Naive thymus-derived CD8-positive, alpha-beta T cell (primary cell): ENCODE data around the gene MAPK13. TPM values are rescaled to one million over a fixed set of nuclear protein-coding genes. Genes with fewer than 3 reads are reported as not detected.

ENCODE experiments used
- ATAC-seq, 2 donors: fragments of 150-1000 bp; cut with Tn5 transposase in 1 of 2; sonication (Bioruptor Pico), chemical (Tn5 transposase) in 1 of 2; 1 replicate in 1 of 2; 2 replicates in 1 of 2; pipeline ENCODE4 v1.10.0; 2021; ENCODE audit warnings: mild to moderate bottlenecking in 2 of 2, moderate library complexity in 2 of 2
- POLR2A ChIA-PET: fragments of 350-600 bp; sonication (Branson Sonifier 250); formaldehyde crosslinking; loops from one replicate; lab custom pipeline; 2021; ENCODE audit warnings: antibody characterized with exemption; lab: Charles Lee
- DNase-seq, 10 donors: peaks; one replicate each; pipeline versions ENCODE4 v3.0.0 to v3.0.0-alpha.2; 2020 to 2022
- H3K27ac Mint-ChIP-seq, 10 donors: one replicate each; pipeline ENCODE4 v1.8.0; 2020 to 2022; ENCODE audit warnings: mild to moderate bottlenecking in 10 of 10, mixed read lengths in 10 of 10, moderate library complexity in 4 of 10, inconsistent platforms in 1 of 10
- H3K27me3 Mint-ChIP-seq, 5 donors: one replicate each; pipeline ENCODE4 v1.8.0; 2021 to 2022; ENCODE audit warnings: mixed read lengths in 5 of 5
- H3K36me3 Mint-ChIP-seq, 3 donors: one replicate each; pipeline ENCODE4 v1.8.0; 2020 to 2022; ENCODE audit warnings: mixed read lengths in 3 of 3, mild to moderate bottlenecking in 2 of 3, inconsistent platforms in 1 of 3
- H3K4me1 Mint-ChIP-seq, 4 donors: one replicate each; pipeline ENCODE4 v1.8.0; 2021 to 2022; ENCODE audit warnings: mixed read lengths in 4 of 4
- H3K4me3 Mint-ChIP-seq, 10 donors: one replicate each; pipeline ENCODE4 v1.8.0; 2020 to 2022; ENCODE audit warnings: mild to moderate bottlenecking in 10 of 10, mixed read lengths in 10 of 10, moderate library complexity in 6 of 10, inconsistent platforms in 1 of 10
- H3K9me3 Mint-ChIP-seq, 9 donors: one replicate each; pipeline ENCODE4 v1.8.0; 2020 to 2022; ENCODE audit warnings: mixed read lengths in 9 of 9, mild to moderate bottlenecking in 3 of 9, inconsistent platforms in 1 of 9, moderate library complexity in 1 of 9
- polyA plus RNA-seq, 3 donors: library from polyadenylated mRNA; unstranded; fragments of 300-500 nt; fragmentation: Illumina TruSeq; gene quantifications; one replicate each; pipeline ENCODE4 v1.2.3, GENCODE V29; 2021
- total RNA-seq, 8 experiments: library from RNA in 2 of 8; stranded (reverse) in 2 of 8; gene quantifications; one replicate each; pipeline ENCODE4 v1.2.3 and lab custom pipeline; 2021 to 2026

MAPK13 gene
- total and polyA plus RNA-seq, 5 experiments from 2014 or later: 35.2 to 41.8 (median 37.1) TPM

GRCh38 chr6:36115412-36115811 lies 14.9 kb upstream of the MAPK13 start:
- POLR2A ChIA-PET: interaction anchor here (0.7 kb wide), 1 partner anchor 10 kb away, joined by 5 read pairs; no protein-coding TSS in a partner anchor
- Mint-ChIP-seq H3K4me1 (peaks cover 32 to 99% (median 80%) of the 10 kb centered on the region in 4 donors), H3K36me3 (peaks cover 0 to 14% (median 10%) of the 10 kb centered on the region in 3 donors), H3K4me3 (peak overlapping the region; percentile 49 to 89 (median 76)), H3K9me3 (no peaks in the 10 kb centered on the region), H3K27me3 (no peaks in the 10 kb centered on the region), H3K27ac (peak overlapping the region in 9 of 10 donors; percentile 44 to 98 (median 96))
- ATAC-seq (no peak), DNase-seq (no peak)

GRCh38 chr6:36116066-36116864 lies 14.0 kb upstream of the MAPK13 start:
- no peak for ATAC-seq
- peak overlapping the region in 9 of 10 donors; percentile 6 to 92 (median 60) for H3K4me3 Mint-ChIP-seq
- no peaks in the 10 kb centered on the region for H3K9me3 Mint-ChIP-seq
- POLR2A ChIA-PET: interaction anchor here (0.7 kb wide), 1 partner anchor 11 kb away, joined by 5 read pairs; no protein-coding TSS in a partner anchor
- no peak for DNase-seq
- peak overlapping the region; percentile 48 to 99 (median 96) for H3K27ac Mint-ChIP-seq
- peaks cover 40 to 99% (median 87%) of the 10 kb centered on the region in 4 donors for H3K4me1 Mint-ChIP-seq
- H3K27me3 Mint-ChIP-seq: no peaks in the 10 kb centered on the region
- H3K36me3 Mint-ChIP-seq: peaks cover 0 to 10% (median 7%) of the 10 kb centered on the region in 3 donors

GRCh38 chr6:36116943-36117342 lies 13.4 kb upstream of the MAPK13 start:
- H3K9me3 Mint-ChIP-seq: no peaks in the 10 kb centered on the region
- DNase-seq: no peak
- H3K4me1 Mint-ChIP-seq: peaks cover 45 to 100% (median 91%) of the 10 kb centered on the region in 4 donors

GRCh38 chr6:36117658-36118549 lies 12.4 kb upstream of the MAPK13 start:
- Mint-ChIP-seq H3K36me3 (peaks cover 0 to 1% (median 0%) of the 10 kb centered on the region in 3 donors), H3K27me3 (no peaks in the 10 kb centered on the region), H3K9me3 (no peaks in the 10 kb centered on the region), H3K27ac (peak overlapping the region; percentile 97 to 99 (median 98)), H3K4me1 (peaks cover 50 to 100% (median 97%) of the 10 kb centered on the region in 4 donors), H3K4me3 (peak overlapping the region; percentile 19 to 94 (median 84))
- ATAC-seq (no peak), DNase-seq (no peak)
- POLR2A ChIA-PET: interaction anchor here (0.6 to 6.7 kb wide), 8 partner anchors 8 to 754 kb away, joined by 3 to 83 read pairs (median 5); partner anchors contain the start of genes MAPK13 and MAPK14

More at GRCh38 chr6:36116943-36117342, 13.4 kb upstream of the MAPK13 start:
- Mint-ChIP-seq H3K36me3 (peaks cover 0 to 7% (median under 1%) of the 10 kb centered on the region in 3 donors), H3K4me3 (peak overlapping the region in 9 of 10 donors; percentile 16 to 94 (median 61)), H3K27me3 (no peaks in the 10 kb centered on the region), H3K27ac (peak overlapping the region in 9 of 10 donors; percentile 83 to 99 (median 98))
- POLR2A ChIA-PET: interaction anchor here (0.9 kb wide), 1 partner anchor 9 kb away, joined by 5 read pairs; no protein-coding TSS in a partner anchor
- no peak for ATAC-seq

- POLR2A ChIA-PET: interaction anchor here (0.6 to 6.7 kb wide), 7 partner anchors 8 to 90 kb away, joined by 3 to 83 read pairs (median 5); partner anchors contain the start of genes MAPK13 and MAPK14
- Mint-ChIP-seq H3K27me3 (no peaks in the 10 kb centered on the region), H3K9me3 (no peaks in the 10 kb centered on the region), H3K27ac (peak overlapping the region; percentile 97 to 99 (median 98)), H3K4me1 (peaks cover 51 to 100% (median 98%) of the 10 kb centered on the region in 4 donors), H3K36me3 (no peaks in the 10 kb centered on the region), H3K4me3 (peak overlapping the region; percentile 19 to 94 (median 84))
- peak in 9 of 10 donors; percentile 45 to 86 (median 68) for DNase-seq
- ATAC-seq: peak; percentile 72 to 79
Measured at GRCh38 chr6:36118550-36119107, 11.7 kb upstream of the MAPK13 start.

GRCh38 chr6:36119209-36119608 lies 11.1 kb upstream of the MAPK13 start:
- no peaks in the 10 kb centered on the region for H3K9me3 Mint-ChIP-seq
- no peak for ATAC-seq
- POLR2A ChIA-PET: interaction anchor here (0.8 to 6.7 kb wide), 6 partner anchors 9 to 91 kb away, joined by 3 to 83 read pairs (median 10); partner anchors contain the start of genes MAPK13 and MAPK14
- peaks cover 49 to 99% (median 97%) of the 10 kb centered on the region in 4 donors for H3K4me1 Mint-ChIP-seq
- no peaks in the 10 kb centered on the region for H3K27me3 Mint-ChIP-seq
- no peaks in the 10 kb centered on the region for H3K36me3 Mint-ChIP-seq
- DNase-seq: no peak
- peak overlapping the region in 9 of 10 donors; percentile 49 to 94 (median 86) for H3K4me3 Mint-ChIP-seq
- H3K27ac Mint-ChIP-seq: peak overlapping the region; percentile 97 to 99 (median 98)

- POLR2A ChIA-PET: interaction anchor here (0.6 to 6.7 kb wide), 10 partner anchors 10 to 412 kb away, joined by 3 to 83 read pairs (median 9); partner anchors contain the start of genes MAPK13 and MAPK14
- no peaks in the 10 kb centered on the region for H3K27me3 Mint-ChIP-seq
- peak overlapping the region; percentile 97 to 99 (median 98) for H3K27ac Mint-ChIP-seq
- ATAC-seq: no peak
- peak overlapping the region; percentile 77 to 95 (median 89) for H3K4me3 Mint-ChIP-seq
- no peaks in the 10 kb centered on the region for H3K36me3 Mint-ChIP-seq
- DNase-seq: no peak
- peaks cover 48 to 98% (median 97%) of the 10 kb centered on the region in 4 donors for H3K4me1 Mint-ChIP-seq
- no peaks in the 10 kb centered on the region for H3K9me3 Mint-ChIP-seq
Measured at GRCh38 chr6:36120018-36120417, 10.3 kb upstream of the MAPK13 start.

- Mint-ChIP-seq H3K9me3 (no peaks in the 10 kb centered on the region), H3K36me3 (no peaks in the 10 kb centered on the region), H3K4me1 (peaks cover 49 to 98% (median 96%) of the 10 kb centered on the region in 4 donors), H3K27ac (peak overlapping the region; percentile 97 to 99 (median 98)), H3K4me3 (peak overlapping the region; percentile 77 to 95 (median 89)), H3K27me3 (no peaks in the 10 kb centered on the region)
- POLR2A ChIA-PET: interaction anchor here (0.6 to 6.7 kb wide), 12 partner anchors 10 to 412 kb away, joined by 3 to 83 read pairs (median 7); partner anchors contain the start of genes MAPK13 and MAPK14
- DNase-seq: peak; percentile 44 to 88 (median 74)
- peak; percentile 75 to 77 for ATAC-seq
Measured at GRCh38 chr6:36120539-36120938, 9.8 kb upstream of the MAPK13 start.

GRCh38 chr6:36120979-36121786 lies 9.1 kb upstream of the MAPK13 start:
- ATAC-seq (peak; percentile 9 to 33), DNase-seq (peak in 8 of 10 donors; percentile 15 to 75 (median 38))
- Mint-ChIP-seq H3K27me3 (no peaks in the 10 kb centered on the region), H3K4me3 (peak overlapping the region; percentile 77 to 95 (median 89)), H3K36me3 (no peaks in the 10 kb centered on the region), H3K4me1 (peaks cover 49 to 99% (median 97%) of the 10 kb centered on the region in 4 donors), H3K9me3 (no peaks in the 10 kb centered on the region), H3K27ac (peak overlapping the region; percentile 97 to 99 (median 98))
- POLR2A ChIA-PET: interaction anchor here (0.5 to 6.7 kb wide), 14 partner anchors 10 to 351 kb away, joined by 3 to 83 read pairs (median 7); partner anchors contain the start of genes BRPF3, MAPK13 and MAPK14

GRCh38 chr6:36121787-36122494 lies 8.4 kb upstream of the MAPK13 start:
- DNase-seq: peak in 1 of 10 donors; percentile 14
- Mint-ChIP-seq H3K36me3 (no peaks in the 10 kb centered on the region), H3K27ac (peak overlapping the region; percentile 97 to 99 (median 98)), H3K27me3 (no peaks in the 10 kb centered on the region), H3K4me3 (peak overlapping the region; percentile 63 to 95 (median 88)), H3K4me1 (peaks cover 50 to 99% (median 97%) of the 10 kb centered on the region in 4 donors), H3K9me3 (no peaks in the 10 kb centered on the region)
- POLR2A ChIA-PET: interaction anchor here (0.6 to 6.7 kb wide), 14 partner anchors 10 to 563 kb away, joined by 3 to 83 read pairs (median 7); partner anchors contain the start of genes BRPF3, MAPK13 and MAPK14
- no peak for ATAC-seq
